ENCODE measurements around the gene DENND4B. TPM values are rescaled to one million over a fixed set of nuclear protein-coding genes. Genes with fewer than 3 reads are reported as not detected.

The DENND4B gene
- total RNA-seq, 4 donors from 2014 or later: 28.9 to 63.7 (median 44.8) TPM

GRCh38 chr1:153942766-153943549 lies 3.6 kb downstream of the DENND4B start:
- no peak for DNase-seq
- Histone ChIP-seq H3K27me3 (no peaks in the 10 kb centered on the region), H3K4me3 (replicated peaks in 1 of 3) (no peak overlapping the region), H3K36me3 (peaks cover 16 to 25% of the 10 kb centered on the region in 2 donors), H3K27ac (no peak overlapping the region), H3K9me3 (no peaks in the 10 kb centered on the region), H3K4me1 (peaks cover 9 to 18% of the 10 kb centered on the region in 2 donors)
- intact Hi-C loops (cut with DNase I): loop anchor here (10.0 kb wide), 1 partner anchor 148 kb away; no protein-coding TSS in a partner anchor
- 85 to 95% methylated on average over 10 to 11 of the region's 11 CpGs for WGBS, 2 donors
- TF ChIP-seq CTCF (IDR thresholded peaks at IDR 0.05) (no peak), POLR2A (IDR thresholded peaks at IDR 0.05) (no peak)

- H3K9me3 ChIP-seq: no peaks in the 10 kb centered on the region
- DNase-seq: no peak
- intact Hi-C loops (cut with DNase I): loop anchor here (10.0 kb wide), 1 partner anchor 147 kb away; no protein-coding TSS in a partner anchor
- H3K4me3 ChIP-seq (replicated peaks in 1 of 3): no peak overlapping the region
- WGBS, 2 donors: 93 to 97% methylated on average over 26 to 34 of the region's 34 CpGs
- no peak overlapping the region for H3K27ac ChIP-seq
- no peaks in the 10 kb centered on the region for H3K27me3 ChIP-seq
- peaks cover 9 to 17% of the 10 kb centered on the region in 2 donors for H3K4me1 ChIP-seq
- peaks cover 21 to 29% of the 10 kb centered on the region in 2 donors for H3K36me3 ChIP-seq
- TF ChIP-seq CTCF (IDR thresholded peaks at IDR 0.05) (no peak), POLR2A (IDR thresholded peaks at IDR 0.05) (no peak)
Measured at GRCh38 chr1:153941826-153942725, 4.4 kb downstream of the DENND4B start.

GRCh38 chr1:153940756-153941155 lies 5.8 kb downstream of the DENND4B start:
- no peak for DNase-seq
- H3K36me3 ChIP-seq: peaks cover 34 to 42% of the 10 kb centered on the region in 2 donors
- WGBS, 2 donors: 91 to 97% methylated on average over 8 of the region's 8 CpGs
- no peak overlapping the region for H3K4me3 ChIP-seq (replicated peaks in 1 of 3)
- intact Hi-C loops (cut with DNase I): loop anchor here (10.0 kb wide), 1 partner anchor 146 kb away; no protein-coding TSS in a partner anchor
- H3K4me1 ChIP-seq: peaks cover 9 to 12% of the 10 kb centered on the region in 2 donors
- no peaks in the 10 kb centered on the region for H3K27me3 ChIP-seq
- no peak for TF ChIP-seq POLR2A (IDR thresholded peaks at IDR 0.05)
- no peak for TF ChIP-seq CTCF (IDR thresholded peaks at IDR 0.05)
- H3K27ac ChIP-seq: no peak overlapping the region
- no peaks in the 10 kb centered on the region for H3K9me3 ChIP-seq

GRCh38 chr1:153939476-153939875 lies 7.0 kb downstream of the DENND4B start:
- H3K27me3 ChIP-seq: no peaks in the 10 kb centered on the region
- peaks cover 0 to 1% of the 10 kb centered on the region in 2 donors for H3K4me1 ChIP-seq
- 94 to 96% methylated on average over 9 to 12 of the region's 12 CpGs for WGBS, 2 donors
- H3K4me3 ChIP-seq (replicated peaks in 1 of 3): no peak overlapping the region
- H3K27ac ChIP-seq: no peak overlapping the region
- intact Hi-C loops (cut with DNase I): no loop called here
- DNase-seq: no peak
- H3K36me3 ChIP-seq: peaks cover 46 to 47% of the 10 kb centered on the region in 2 donors
- no peaks in the 10 kb centered on the region for H3K9me3 ChIP-seq
- TF ChIP-seq POLR2A (IDR thresholded peaks at IDR 0.05) (no peak), CTCF (IDR thresholded peaks at IDR 0.05) (no peak)

Measured in thyroid gland (tissue), 4 donors.